Measurements from ENCODE around the gene EVX2.
A peak's percentile ranks its signal among the peaks of the same experiment; 100 is the strongest.

EVX2 gene

GRCh38 chr2:176110415-176111308 is 26.9 kb upstream of the EVX2 start:
- H2BK12ac ChIP-seq (ENCODE audit: low read length): no peak overlapping the region
- H4K8ac ChIP-seq (ENCODE audit: low read depth, low read length): no peak overlapping the region
- no peaks in the 10 kb centered on the region for H3K36me3 ChIP-seq (replicated peaks in 1 of 2; ENCODE audit: control insufficient read depth in 2 of 2, insufficient read depth in 2 of 2, low read length in 2 of 2)
- H3K4me1 ChIP-seq (ENCODE audit: control insufficient read depth in 2 of 2, insufficient read depth in 1 of 2, low read depth in 1 of 2, low read length in 2 of 2): peaks cover 0 to 1% of the 10 kb centered on the region in 2 donors
- no peak overlapping the region for H2AFZ ChIP-seq (ENCODE audit: low read length)
- no peak for DNase-seq (ENCODE audit: low spot score)
- H3K4me3 ChIP-seq (ENCODE audit: low read length in 2 of 2): no peak overlapping the region
- WGBS, 2 donors (ENCODE audit: extremely low coverage in 2 of 2, insufficient read length in 2 of 2, insufficient replicate concordance in 1 of 2): no CpG with 5 or more reads among the region's 7 CpGs
- H3K9me3 ChIP-seq (replicated peaks in 1 of 2; ENCODE audit: control insufficient read depth in 2 of 2, insufficient read depth in 1 of 2, low read depth in 1 of 2, low read length in 2 of 2): peaks cover 0 to 4% of the 10 kb centered on the region in 2 donors
- no peaks in the 10 kb centered on the region for H3K79me1 ChIP-seq (ENCODE audit: low read depth, low read length)
- no peak overlapping the region for H4K91ac ChIP-seq (ENCODE audit: low read depth, low read length, poor library complexity)
- no peak overlapping the region for H3K4ac ChIP-seq (ENCODE audit: low read length)
- H2AK5ac ChIP-seq (ENCODE audit: low read depth, low read length): no peak overlapping the region
- no peak overlapping the region for H3K23ac ChIP-seq (ENCODE audit: low read depth, low read length, poor library complexity)
- peaks cover 54 to 98% (median 96%) of the 10 kb centered on the region in 3 experiments for H3K27me3 ChIP-seq (ENCODE audit: control insufficient read depth in 3 of 3, insufficient read depth in 3 of 3, low read depth in 1 of 3, low read length in 3 of 3)
- H2BK15ac ChIP-seq (ENCODE audit: low read length): no peak overlapping the region
- H3K18ac ChIP-seq (ENCODE audit: low read length): no peak overlapping the region
- H3K4me2 ChIP-seq (ENCODE audit: insufficient read depth, low read length, poor library complexity, severe bottlenecking): no peak overlapping the region
- no peak overlapping the region for H2BK120ac ChIP-seq (ENCODE audit: low read depth, low read length)
- H3K9ac ChIP-seq (ENCODE audit: low read depth, low read length, poor library complexity): no peak overlapping the region
- no peak overlapping the region for H2BK5ac ChIP-seq (ENCODE audit: low read length)
- H3K14ac ChIP-seq (ENCODE audit: low read length): no peak overlapping the region
- H3K27ac ChIP-seq (replicated peaks; ENCODE audit: low read length): no peak overlapping the region

DNA sequence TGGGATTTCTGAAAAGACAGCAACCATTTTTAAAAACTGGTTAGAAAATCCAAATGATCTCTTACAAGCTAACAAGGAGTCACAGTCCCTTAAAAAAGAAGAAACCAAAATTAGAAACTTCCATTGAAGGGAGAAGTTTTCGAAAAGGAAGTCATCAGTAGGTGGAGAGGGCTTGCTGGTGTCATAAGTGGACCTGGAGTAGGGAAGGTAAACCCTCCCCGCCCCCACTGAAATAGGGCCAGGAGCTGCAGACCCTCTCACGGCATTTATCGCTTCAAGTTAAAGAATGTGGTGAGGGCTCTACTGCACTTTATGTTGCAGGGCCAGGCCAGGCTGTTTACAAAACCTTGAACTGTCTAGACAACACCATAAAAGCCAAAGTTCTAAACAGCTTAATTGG is 26.2 kb upstream of the EVX2 start:
- peaks cover 61 to 98% (median 98%) of the 10 kb centered on the region in 3 experiments for H3K27me3 ChIP-seq (ENCODE audit: control insufficient read depth in 3 of 3, insufficient read depth in 3 of 3, low read depth in 1 of 3, low read length in 3 of 3)

DNA sequence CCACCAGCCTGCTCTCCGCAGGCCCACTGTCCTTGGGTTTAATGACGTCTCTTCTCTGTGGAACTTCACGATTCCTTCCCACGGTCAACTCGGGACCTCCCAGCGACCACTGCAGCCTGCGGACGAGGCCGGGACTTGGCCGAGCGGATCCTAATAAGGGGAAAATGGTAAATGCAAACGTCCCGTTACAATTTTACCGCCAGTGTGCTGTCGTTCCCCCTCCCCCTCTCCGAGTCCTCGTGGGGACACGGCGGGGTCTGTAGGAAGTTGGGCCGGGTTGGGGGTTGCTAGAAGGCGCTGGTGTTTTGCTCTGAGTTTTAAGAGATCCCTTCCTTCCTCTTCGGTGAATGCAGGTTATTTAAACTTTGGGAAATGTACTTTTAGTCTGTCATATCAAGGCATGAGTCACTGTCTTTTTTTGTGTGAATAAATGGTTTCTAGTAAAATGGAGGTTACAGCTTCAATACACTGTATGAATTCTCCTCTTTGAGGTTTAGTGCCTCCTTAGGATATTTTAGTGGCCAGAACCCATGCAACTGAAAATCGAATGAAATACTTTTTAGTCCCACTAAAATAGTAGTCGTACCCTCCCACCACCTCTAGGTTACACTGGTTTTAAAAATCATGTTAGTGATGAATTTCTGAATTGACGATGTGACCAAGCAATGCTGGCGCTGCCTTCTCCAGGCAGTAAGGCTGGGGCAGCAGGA is 25.6 kb upstream of the EVX2 start:
- Histone ChIP-seq H4K91ac (ENCODE audit: low read depth, low read length, poor library complexity) (no peak overlapping the region), H3K4me1 (ENCODE audit: control insufficient read depth in 2 of 2, insufficient read depth in 1 of 2, low read depth in 1 of 2, low read length in 2 of 2) (peaks cover 0 to 1% of the 10 kb centered on the region in 2 donors), H2AK5ac (ENCODE audit: low read depth, low read length) (no peak overlapping the region), H2AFZ (ENCODE audit: low read length) (peak overlapping the region; percentile 35), H2BK15ac (ENCODE audit: low read length) (no peak overlapping the region), H3K18ac (ENCODE audit: low read length) (no peak overlapping the region), H3K36me3 (replicated peaks in 1 of 2; ENCODE audit: control insufficient read depth in 2 of 2, insufficient read depth in 2 of 2, low read length in 2 of 2) (no peaks in the 10 kb centered on the region), H3K4me3 (ENCODE audit: low read length in 2 of 2) (no peak overlapping the region), H3K27me3 (ENCODE audit: control insufficient read depth in 3 of 3, insufficient read depth in 3 of 3, low read depth in 1 of 3, low read length in 3 of 3) (peaks cover 64 to 98% (median 98%) of the 10 kb centered on the region in 3 experiments), H2BK120ac (ENCODE audit: low read depth, low read length) (no peak overlapping the region), H3K14ac (ENCODE audit: low read length) (no peak overlapping the region), H3K4ac (ENCODE audit: low read length) (no peak overlapping the region), H3K23ac (ENCODE audit: low read depth, low read length, poor library complexity) (no peak overlapping the region), H3K9me3 (replicated peaks in 1 of 2; ENCODE audit: control insufficient read depth in 2 of 2, insufficient read depth in 1 of 2, low read depth in 1 of 2, low read length in 2 of 2) (peaks cover 0 to 4% of the 10 kb centered on the region in 2 donors), H3K79me1 (ENCODE audit: low read depth, low read length) (no peaks in the 10 kb centered on the region), H2BK12ac (ENCODE audit: low read length) (no peak overlapping the region), H4K8ac (ENCODE audit: low read depth, low read length) (no peak overlapping the region), H3K27ac (replicated peaks; ENCODE audit: low read length) (no peak overlapping the region), H3K9ac (ENCODE audit: low read depth, low read length, poor library complexity) (no peak overlapping the region), H3K4me2 (ENCODE audit: insufficient read depth, low read length, poor library complexity, severe bottlenecking) (no peak overlapping the region), H2BK5ac (ENCODE audit: low read length) (no peak overlapping the region)
- WGBS, 2 donors (ENCODE audit: extremely low coverage in 2 of 2, insufficient read length in 2 of 2, insufficient replicate concordance in 1 of 2): no CpG with 5 or more reads among the region's 26 CpGs
- no peak for DNase-seq (ENCODE audit: low spot score)

More for the DNA sequence above, 26.2 kb upstream of the EVX2 start:
- H3K27ac ChIP-seq (replicated peaks; ENCODE audit: low read length): no peak overlapping the region
- H2BK5ac ChIP-seq (ENCODE audit: low read length): no peak overlapping the region
- H3K4ac ChIP-seq (ENCODE audit: low read length): no peak overlapping the region
- H3K4me3 ChIP-seq (ENCODE audit: low read length in 2 of 2): no peak overlapping the region
- WGBS, 2 donors (ENCODE audit: extremely low coverage in 2 of 2, insufficient read length in 2 of 2, insufficient replicate concordance in 1 of 2): no CpG with 5 or more reads among the region's 4 CpGs
- no peak overlapping the region for H2AK5ac ChIP-seq (ENCODE audit: low read depth, low read length)
- H2BK15ac ChIP-seq (ENCODE audit: low read length): no peak overlapping the region
- H3K79me1 ChIP-seq (ENCODE audit: low read depth, low read length): no peaks in the 10 kb centered on the region
- no peak overlapping the region for H3K14ac ChIP-seq (ENCODE audit: low read length)
- no peak overlapping the region for H3K4me2 ChIP-seq (ENCODE audit: insufficient read depth, low read length, poor library complexity, severe bottlenecking)
- H3K23ac ChIP-seq (ENCODE audit: low read depth, low read length, poor library complexity): no peak overlapping the region
- no peak overlapping the region for H2AFZ ChIP-seq (ENCODE audit: low read length)
- H3K36me3 ChIP-seq (replicated peaks in 1 of 2; ENCODE audit: control insufficient read depth in 2 of 2, insufficient read depth in 2 of 2, low read length in 2 of 2): no peaks in the 10 kb centered on the region
- peaks cover 0 to 1% of the 10 kb centered on the region in 2 donors for H3K4me1 ChIP-seq (ENCODE audit: control insufficient read depth in 2 of 2, insufficient read depth in 1 of 2, low read depth in 1 of 2, low read length in 2 of 2)
- DNase-seq (ENCODE audit: low spot score): no peak
- H3K9ac ChIP-seq (ENCODE audit: low read depth, low read length, poor library complexity): no peak overlapping the region
- no peak overlapping the region for H2BK12ac ChIP-seq (ENCODE audit: low read length)
- peaks cover 0 to 4% of the 10 kb centered on the region in 2 donors for H3K9me3 ChIP-seq (replicated peaks in 1 of 2; ENCODE audit: control insufficient read depth in 2 of 2, insufficient read depth in 1 of 2, low read depth in 1 of 2, low read length in 2 of 2)
- H3K18ac ChIP-seq (ENCODE audit: low read length): no peak overlapping the region
- no peak overlapping the region for H2BK120ac ChIP-seq (ENCODE audit: low read depth, low read length)
- H4K8ac ChIP-seq (ENCODE audit: low read depth, low read length): no peak overlapping the region
- H4K91ac ChIP-seq (ENCODE audit: low read depth, low read length, poor library complexity): no peak overlapping the region

DNA sequence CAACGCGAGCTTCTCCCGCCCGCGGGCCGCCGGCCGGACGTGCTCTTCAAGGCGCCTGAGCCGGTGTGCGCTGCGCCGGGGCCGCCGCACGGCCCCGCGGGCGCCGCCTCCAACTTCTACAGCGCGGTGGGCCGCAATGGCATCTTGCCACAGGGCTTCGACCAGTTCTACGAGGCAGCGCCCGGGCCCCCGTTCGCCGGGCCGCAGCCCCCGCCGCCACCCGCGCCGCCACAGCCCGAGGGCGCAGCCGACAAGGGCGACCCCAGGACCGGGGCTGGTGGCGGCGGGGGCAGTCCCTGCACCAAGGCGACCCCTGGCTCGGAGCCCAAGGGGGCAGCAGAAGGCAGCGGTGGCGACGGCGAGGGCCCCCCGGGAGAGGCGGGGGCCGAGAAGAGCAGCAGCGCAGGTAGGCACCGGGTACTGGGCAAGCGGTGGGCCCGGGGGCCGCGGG is 24.0 kb upstream of the EVX2 start:
- Histone ChIP-seq H3K23ac (ENCODE audit: low read depth, low read length, poor library complexity) (no peak overlapping the region), H3K27me3 (ENCODE audit: control insufficient read depth in 3 of 3, insufficient read depth in 3 of 3, low read depth in 1 of 3, low read length in 3 of 3) (peaks cover 66 to 99% (median 98%) of the 10 kb centered on the region in 3 experiments), H3K4me1 (ENCODE audit: control insufficient read depth in 2 of 2, insufficient read depth in 1 of 2, low read depth in 1 of 2, low read length in 2 of 2) (peaks cover 0 to 1% of the 10 kb centered on the region in 2 donors), H4K8ac (ENCODE audit: low read depth, low read length) (no peak overlapping the region), H3K27ac (replicated peaks; ENCODE audit: low read length) (no peak overlapping the region), H2BK5ac (ENCODE audit: low read length) (no peak overlapping the region), H3K9ac (ENCODE audit: low read depth, low read length, poor library complexity) (no peak overlapping the region), H3K9me3 (replicated peaks in 1 of 2; ENCODE audit: control insufficient read depth in 2 of 2, insufficient read depth in 1 of 2, low read depth in 1 of 2, low read length in 2 of 2) (peaks cover 0 to 4% of the 10 kb centered on the region in 2 donors), H2BK15ac (ENCODE audit: low read length) (no peak overlapping the region), H2AK5ac (ENCODE audit: low read depth, low read length) (no peak overlapping the region), H4K91ac (ENCODE audit: low read depth, low read length, poor library complexity) (no peak overlapping the region), H3K4me3 (ENCODE audit: low read length in 2 of 2) (no peak overlapping the region), H3K4me2 (ENCODE audit: insufficient read depth, low read length, poor library complexity, severe bottlenecking) (peak overlapping the region; percentile 25), H2BK12ac (ENCODE audit: low read length) (no peak overlapping the region), H3K14ac (ENCODE audit: low read length) (no peak overlapping the region), H3K36me3 (replicated peaks in 1 of 2; ENCODE audit: control insufficient read depth in 2 of 2, insufficient read depth in 2 of 2, low read length in 2 of 2) (no peaks in the 10 kb centered on the region), H3K79me1 (ENCODE audit: low read depth, low read length) (no peaks in the 10 kb centered on the region), H3K4ac (ENCODE audit: low read length) (no peak overlapping the region), H2BK120ac (ENCODE audit: low read depth, low read length) (no peak overlapping the region), H3K18ac (ENCODE audit: low read length) (no peak overlapping the region), H2AFZ (ENCODE audit: low read length) (no peak overlapping the region)
- no peak for DNase-seq (ENCODE audit: low spot score)
- WGBS, 2 donors (ENCODE audit: extremely low coverage in 2 of 2, insufficient read length in 2 of 2, insufficient replicate concordance in 1 of 2): no CpG with 5 or more reads among the region's 59 CpGs
